H1 (cell line): Measurements from ENCODE around the gene GAK. TPM values are rescaled to one million over a fixed set of nuclear protein-coding genes. Genes with fewer than 3 reads are reported as not detected.
"Not testable (repeated sequence)": the region's sequence is repeated elsewhere in the genome, so short reads cannot be mapped to it uniquely, and the experiment has no call there.

ENCODE experiments used
- CTCF ChIA-PET: fragments of 300-600 bp; sonication (Branson Sonifier 250); formaldehyde crosslinking; loops from one replicate; lab custom pipeline; 2021; ENCODE audit not compliant: partially characterized antibody; lab: Charles Lee
- POLR2A ChIA-PET: fragments of 300-600 bp; sonication (Branson Sonifier 250); formaldehyde crosslinking; loops from one replicate; lab custom pipeline; 2021; ENCODE audit warnings: inconsistent platforms; ENCODE audit not compliant: partially characterized antibody; lab: Charles Lee
- DNase-seq, 2 experiments: peaks; one replicate each; pipeline versions ENCODE4 v3.0.0 to v3.0.0-alpha.2; 2010 to 2022; ENCODE audit warnings: low spot score in 2 of 2, low read depth in 1 of 2, mixed read lengths in 1 of 2
- FAIRE-seq: peaks from 2 replicates; lab custom pipeline; 2011; peaks lifted over from hg19 to GRCh38; lab: Jason Lieb, UNC
- H2AFZ ChIP-seq: 2 replicates; pipeline ENCODE4 v1.8.1; 2012; ENCODE audit warnings: low read length, inconsistent platforms
- H2AK5ac ChIP-seq: 2 replicates; pipeline ENCODE4 v1.6.1; 2013; ENCODE audit warnings: low read depth, low read length
- H2BK120ac ChIP-seq: replicated peaks from 2 replicates; pipeline ENCODE3; 2013; ENCODE audit warnings: low read depth, low read length, inconsistent platforms
- H2BK12ac ChIP-seq: 2 replicates; pipeline ENCODE4 v1.6.1; 2013; ENCODE audit warnings: low read depth, low read length
- H2BK15ac ChIP-seq: 2 replicates; pipeline ENCODE4 v1.6.1; 2013; ENCODE audit warnings: low read length
- H2BK20ac ChIP-seq: 2 replicates; pipeline ENCODE4 v1.6.1; 2013; ENCODE audit warnings: low read length
- H2BK5ac ChIP-seq: 2 replicates; pipeline ENCODE4 v1.6.1; 2013; ENCODE audit warnings: low read depth, low read length
- H3K14ac ChIP-seq: 2 replicates; pipeline ENCODE4 v1.6.1; 2013; ENCODE audit warnings: inconsistent platforms; ENCODE audit not compliant: insufficient read length
- H3K18ac ChIP-seq: 2 replicates; pipeline ENCODE4 v1.6.1; 2013; ENCODE audit warnings: low read length; ENCODE audit errors: extremely low read depth
- H3K23ac ChIP-seq: 2 replicates; pipeline ENCODE4 v1.6.1; 2013; ENCODE audit warnings: inconsistent platforms; ENCODE audit not compliant: insufficient read length
- H3K23me2 ChIP-seq: 2 replicates; pipeline ENCODE4 v1.6.1; 2013; ENCODE audit warnings: low read depth, low read length
- H3K27ac ChIP-seq: 2 replicates; pipeline ENCODE4 v1.6.1; 2011; ENCODE audit warnings: low read depth, low read length, inconsistent platforms
- H3K27me3 ChIP-seq, 4 experiments: replicated peaks in 1 of 4; 1 replicate in 1 of 4; 2 replicates in 3 of 4; pipeline versions ENCODE4 v1.6.1 to v1.8.1; 2011 to 2013; ENCODE audit warnings: low read length in 3 of 4, mild to moderate bottlenecking in 3 of 4, inconsistent platforms in 2 of 4, mixed read lengths in 2 of 4, moderate library complexity in 1 of 4; ENCODE audit not compliant: control insufficient read depth in 3 of 4, insufficient read depth in 3 of 4; ENCODE audit errors: extremely low read depth in 1 of 4
- H3K36me3 ChIP-seq, 4 experiments: 2 replicates each; pipeline versions ENCODE4 v1.6.1 to v1.8.1; 2011 to 2013; ENCODE audit warnings: mild to moderate bottlenecking in 4 of 4, low read length in 3 of 4, moderate library complexity in 2 of 4, control low read depth in 1 of 4, inconsistent platforms in 1 of 4; ENCODE audit not compliant: insufficient read depth in 4 of 4, control insufficient read depth in 2 of 4
- H3K4ac ChIP-seq: replicated peaks from 2 replicates; pipeline ENCODE3; 2013; ENCODE audit warnings: low read length, low read depth, mixed read lengths, inconsistent platforms; ENCODE audit not compliant: insufficient read length
- H3K4me1 ChIP-seq, 4 experiments: replicated peaks in 1 of 4; 1 replicate in 1 of 4; 2 replicates in 3 of 4; pipeline versions ENCODE4 v1.6.1 to v1.8.1; 2011 to 2013; ENCODE audit warnings: low read length in 3 of 4, inconsistent platforms in 2 of 4, mixed read lengths in 1 of 4; ENCODE audit not compliant: insufficient read depth in 4 of 4, control insufficient read depth in 3 of 4
- H3K4me2 ChIP-seq, 2 experiments: 2 replicates each; pipeline versions ENCODE4 v1.6.1 to v1.8.1; 2011 to 2013; ENCODE audit warnings: low read depth in 2 of 2, low read length in 2 of 2, control low read depth in 1 of 2, inconsistent platforms in 1 of 2, mild to moderate bottlenecking in 1 of 2; ENCODE audit not compliant: insufficient read depth in 1 of 2
- H3K4me3 ChIP-seq, 4 experiments: fragments of 200-600, 300-600 bp in 1 of 4; sonication (generic), shearing (Covaris generic), sonication (Bioruptor Twin) in 1 of 4; 2 replicates each; pipeline versions ENCODE4 v1.5.1 to v1.8.1; 2011 to 2016; ENCODE audit warnings: low read length in 4 of 4, low read depth in 3 of 4, control low read depth in 2 of 4, inconsistent platforms in 2 of 4, mild to moderate bottlenecking in 2 of 4, mixed read lengths in 1 of 4, moderate library complexity in 1 of 4; ENCODE audit not compliant: insufficient read depth in 2 of 4; ENCODE audit errors: extremely low read depth in 1 of 4
- H3K56ac ChIP-seq: replicated peaks from 2 replicates; pipeline ENCODE3; 2013; ENCODE audit warnings: low read depth, mild to moderate bottlenecking, mixed read lengths, low read length, inconsistent platforms; ENCODE audit not compliant: insufficient read length
- H3K79me1 ChIP-seq: 2 replicates; pipeline ENCODE4 v1.6.1; 2013; ENCODE audit warnings: low read depth, low read length, control low read depth
- H3K79me2 ChIP-seq, 2 experiments: 2 replicates each; pipeline versions ENCODE4 v1.6.1 to v1.8.1; 2012 to 2013; ENCODE audit warnings: low read length in 2 of 2, mild to moderate bottlenecking in 2 of 2, inconsistent platforms in 1 of 2; ENCODE audit not compliant: insufficient read depth in 2 of 2, control insufficient read depth in 1 of 2
- H3K9ac ChIP-seq, 4 experiments: replicated peaks in 1 of 4; 1 replicate in 1 of 4; 2 replicates in 3 of 4; pipeline versions ENCODE4 v1.6.1 to v1.8.1; 2011 to 2013; ENCODE audit warnings: low read depth in 3 of 4, low read length in 3 of 4, control low read depth in 2 of 4, mild to moderate bottlenecking in 2 of 4, moderate library complexity in 2 of 4, inconsistent platforms in 1 of 4; ENCODE audit errors: extremely low read depth in 1 of 4
- H3K9me3 ChIP-seq, 2 experiments: 2 replicates each; pipeline versions ENCODE4 v1.6.1 to v1.8.1; 2012 to 2013; ENCODE audit warnings: mild to moderate bottlenecking in 2 of 2, moderate library complexity in 2 of 2, control low read depth in 1 of 2, inconsistent platforms in 1 of 2, low read depth in 1 of 2, low read length in 1 of 2, mixed read lengths in 1 of 2; ENCODE audit not compliant: insufficient read depth in 2 of 2
- H4K20me1 ChIP-seq, 2 experiments: replicated peaks in 1 of 2; 2 replicates each; pipeline versions ENCODE3 to v1.8.1; 2011 to 2013; ENCODE audit warnings: inconsistent platforms in 2 of 2, low read length in 2 of 2, mild to moderate bottlenecking in 1 of 2; ENCODE audit not compliant: insufficient read depth in 2 of 2, control insufficient read depth in 1 of 2
- H4K5ac ChIP-seq: 2 replicates; pipeline ENCODE4 v1.6.1; 2013; ENCODE audit warnings: low read length, low read depth, mixed read lengths, inconsistent platforms; ENCODE audit not compliant: insufficient read length
- H4K8ac ChIP-seq: 2 replicates; pipeline ENCODE4 v1.8.0; 2013; ENCODE audit warnings: mild to moderate bottlenecking, moderate library complexity, low read length, inconsistent platforms; ENCODE audit not compliant: insufficient read depth; ENCODE audit errors: extremely low read depth
- H4K91ac ChIP-seq: replicated peaks from 2 replicates; pipeline ENCODE3; 2013; ENCODE audit warnings: low read length, mixed read lengths, inconsistent platforms; ENCODE audit not compliant: insufficient read length
- GTF2F1 ChIP-seq: IDR thresholded peaks from 2 replicates; pipeline ENCODE4 v1.6.1; 2012; ENCODE audit warnings: low read depth, low read length, improper control_type of control experiment, borderline replicate concordance
- HDAC2 ChIP-seq, 2 experiments: fragments of 300-600 bp in 1 of 2; sonication (generic) in 1 of 2; IDR thresholded peaks; 2 replicates each; pipeline ENCODE4 v1.6.1; 2011 to 2012; ENCODE audit warnings: low read depth in 2 of 2, low read length in 2 of 2, mild to moderate bottlenecking in 2 of 2, moderate library complexity in 2 of 2, borderline replicate concordance in 1 of 2, inconsistent platforms in 1 of 2
- POLR2A ChIP-seq, 2 experiments: IDR thresholded peaks; 1 replicate in 1 of 2; 2 replicates in 1 of 2; pipeline ENCODE4 v1.6.1; 2011; ENCODE audit warnings: low read depth in 2 of 2, low read length in 2 of 2, mild to moderate bottlenecking in 2 of 2; ENCODE audit errors: control extremely low read depth in 1 of 2
- RFX5 ChIP-seq: IDR thresholded peaks from 2 replicates; pipeline ENCODE4 v1.6.1; 2011; ENCODE audit warnings: low read depth, low read length, improper control_type of control experiment, borderline replicate concordance
- RNF2 ChIP-seq: fragments of 200-900, 300-1000 bp; sonication (generic); IDR thresholded peaks from 2 replicates; pipeline ENCODE4 v1.7.1; 2016; ENCODE audit warnings: borderline replicate concordance, low read depth, mild to moderate bottlenecking, antibody characterized with exemption, low read length; ENCODE audit not compliant: poor library complexity, severe bottlenecking; ENCODE audit errors: missing control alignments
- SAP30 ChIP-seq: fragments of 300-600 bp; sonication (generic); IDR thresholded peaks from 2 replicates; pipeline ENCODE4 v1.7.1; 2012; ENCODE audit warnings: low read length, moderate library complexity, mild to moderate bottlenecking, inconsistent platforms; ENCODE audit not compliant: insufficient read depth, insufficient replicate concordance
- SIX5 ChIP-seq: IDR thresholded peaks from 2 replicates; pipeline ENCODE4 v1.6.1; 2011; ENCODE audit warnings: mild to moderate bottlenecking, low read depth, low read length
- WGBS, 2 experiments: shearing (Covaris generic) in 1 of 2; methylation state at CpG; one replicate each; pipeline versions ENCODE4 v1.1.6 to v1.1.7; 2013 to 2015; ENCODE audit warnings: low lambda C conversion rate in 2 of 2, mixed read lengths in 2 of 2, inconsistent platforms in 1 of 2, low coverage in 1 of 2, missing lambda C conversion rate in 1 of 2; ENCODE audit not compliant: insufficient replicate concordance in 2 of 2, insufficient coverage in 1 of 2, insufficient read length in 1 of 2; ENCODE audit errors: extremely low coverage in 1 of 2, missing lambda C conversion rate in 1 of 2; 5-methylcytosine and 5-hydroxymethylcytosine counted together
- polyA plus RNA-seq, 7 experiments: library from polyadenylated mRNA; depleted of rRNA in 3 of 7; stranded (reverse) in 5 of 7; unstranded in 2 of 7; fragments of >200 nt in 5 of 7; fragments of 200-250 nt in 2 of 7; gene quantifications; 1 replicate in 5 of 7; 2 replicates in 1 of 7; 4 replicates in 1 of 7; pipeline versions ENCODE4 v1.2.1 to v1.2.3, GENCODE V29; 2011 to 2013; ENCODE audit warnings: missing spikeins in 2 of 7, mixed read lengths in 2 of 7
- total RNA-seq: library from RNA; stranded (reverse); fragmentation: NEBNext Ultra II Directional; extraction: Animal tissue kit (Norgen Biotek cat#: 25700); gene quantifications from 2 replicates; pipeline ENCODE4 v1.2.1, GENCODE V29; 2021
- TF ChIP-seq, protein P1 (sequence below): IDR thresholded peaks from 2 replicates; pipeline ENCODE4 v1.6.1; 2012; ENCODE audit warnings: low read length, inconsistent platforms

The GAK gene
- total and polyA plus RNA-seq, 2 of the 8 experiments (the other 6 are each of a cell fraction or from before 2014, with no cell fraction given) = 31.5 to 70.8 TPM

DNA sequence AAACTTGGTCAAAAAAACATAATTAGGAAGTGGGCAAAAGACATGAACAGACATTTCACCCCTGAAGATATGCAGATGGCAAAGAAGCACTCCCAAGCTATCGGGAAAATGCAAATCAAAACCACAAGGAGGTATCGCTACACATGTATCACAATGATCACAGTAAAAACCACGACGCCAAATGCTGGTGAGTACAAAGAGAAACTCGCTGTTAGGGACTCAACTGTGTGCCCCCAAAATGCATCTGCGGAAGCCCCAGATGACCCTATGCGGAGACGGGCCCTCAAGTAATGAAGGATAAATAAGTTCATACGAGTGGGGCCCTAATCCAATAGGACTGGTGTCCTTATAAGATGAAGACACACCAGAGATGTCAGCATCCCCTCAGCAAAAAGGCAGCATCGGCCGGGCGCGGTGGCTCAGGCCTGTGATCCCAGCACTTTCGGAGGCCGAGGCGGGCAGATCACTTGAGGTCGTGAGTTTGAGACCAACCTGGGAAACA, 10.2 kb downstream of the GAK start (continued):
- TF ChIP-seq RFX5 (no peak), GTF2F1 (no peak), RNF2 (no peak), HDAC2 (IDR thresholded peaks at IDR 0.05; ENCODE audit: borderline replicate concordance in 1 of 2, low read depth in 2 of 2, low read length in 2 of 2) (no peak), SAP30 (no peak), SIX5 (no peak), POLR2A (IDR thresholded peaks at IDR 0.05; ENCODE audit: control extremely low read depth in 1 of 2, low read depth in 2 of 2, low read length in 2 of 2) (no peak)
- TF ChIP-seq, protein P1, sequence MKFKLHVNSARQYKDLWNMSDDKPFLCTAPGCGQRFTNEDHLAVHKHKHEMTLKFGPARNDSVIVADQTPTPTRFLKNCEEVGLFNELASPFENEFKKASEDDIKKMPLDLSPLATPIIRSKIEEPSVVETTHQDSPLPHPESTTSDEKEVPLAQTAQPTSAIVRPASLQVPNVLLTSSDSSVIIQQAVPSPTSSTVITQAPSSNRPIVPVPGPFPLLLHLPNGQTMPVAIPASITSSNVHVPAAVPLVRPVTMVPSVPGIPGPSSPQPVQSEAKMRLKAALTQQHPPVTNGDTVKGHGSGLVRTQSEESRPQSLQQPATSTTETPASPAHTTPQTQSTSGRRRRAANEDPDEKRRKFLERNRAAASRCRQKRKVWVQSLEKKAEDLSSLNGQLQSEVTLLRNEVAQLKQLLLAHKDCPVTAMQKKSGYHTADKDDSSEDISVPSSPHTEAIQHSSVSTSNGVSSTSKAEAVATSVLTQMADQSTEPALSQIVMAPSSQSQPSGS = no peak
- TF ChIP-seq, all 59 proteins: peak for 0

DNA sequence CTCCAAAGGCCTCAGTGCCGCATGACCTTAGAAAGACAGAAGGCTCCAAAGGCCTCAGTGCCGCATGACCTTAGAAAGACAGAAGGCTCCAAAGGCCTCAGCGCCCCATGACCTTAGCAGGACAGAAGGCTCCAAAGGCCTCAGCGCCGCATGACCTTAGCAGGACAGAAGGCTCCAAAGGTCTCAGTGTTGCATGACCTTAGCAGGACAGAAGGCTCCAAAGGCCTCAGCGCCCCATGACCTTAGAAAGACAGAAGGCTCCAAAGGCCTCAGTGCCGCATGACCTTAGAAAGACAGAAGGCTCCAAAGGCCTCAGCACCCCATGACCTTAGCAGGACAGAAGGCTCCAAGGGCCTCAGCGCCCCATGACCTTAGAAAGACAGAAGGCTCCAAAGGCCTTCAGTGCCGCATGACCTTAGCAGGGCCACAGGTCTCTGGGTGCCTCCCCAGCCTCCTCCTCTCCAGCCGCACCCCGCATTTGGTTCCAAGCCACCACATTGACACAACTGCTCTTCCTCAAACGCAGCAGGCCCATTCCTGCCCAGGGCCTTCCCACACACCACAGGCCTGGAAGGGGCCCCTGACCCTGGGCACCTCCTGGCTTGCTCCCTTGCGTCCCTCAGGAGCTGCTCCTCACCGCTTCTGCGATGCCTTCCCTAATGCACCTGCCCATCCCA, 13.0 kb downstream of the GAK start:
- H3K36me3 ChIP-seq, H3K4me2 ChIP-seq, H3K56ac ChIP-seq, H3K9me3 ChIP-seq, H3K23ac ChIP-seq, H3K14ac ChIP-seq, H3K9ac ChIP-seq, DNase-seq, H2BK20ac ChIP-seq, H3K4ac ChIP-seq, H2AK5ac ChIP-seq, H2BK5ac ChIP-seq, H3K4me1 ChIP-seq, FAIRE-seq, H2BK120ac ChIP-seq, H2BK12ac ChIP-seq, H4K91ac ChIP-seq, H3K18ac ChIP-seq, H3K4me3 ChIP-seq, H3K23me2 ChIP-seq, POLR2A ChIA-PET, H3K27ac ChIP-seq, H4K5ac ChIP-seq, H3K27me3 ChIP-seq, H2AFZ ChIP-seq, H2BK15ac ChIP-seq, H4K8ac ChIP-seq: not testable (repeated sequence)
- WGBS, 2 experiments = 95% methylated on average over 15 of the region's 15 CpGs; no CpG with 5 or more reads in 1 of the 2 experiments
- H3K79me1 ChIP-seq = peaks cover 16% of the 10 kb centered on the region
- peaks cover 15 to 80% of the 10 kb centered on the region in 2 experiments for H3K79me2 ChIP-seq
- CTCF ChIA-PET = interaction anchor here (1.1 to 1.8 kb wide), 2 partner anchors 13 to 29 kb away, joined by 3 to 4 read pairs; partner anchors contain the start of genes GAK and TMEM175
- peaks cover 8 to 12% of the 10 kb centered on the region in 2 experiments for H4K20me1 ChIP-seq
